C4-2B (cell line): ENCODE measurements around the gene CLCNKB.
A peak's percentile ranks its signal among the peaks of the same experiment; 100 is the strongest.
"Not testable (repeated sequence)": the region's sequence is repeated elsewhere in the genome, so short reads cannot be mapped to it uniquely, and the experiment has no call there.

ENCODE experiments used
- H3K27ac ChIP-seq: fragments of 450-650 bp; 2 replicates; pipeline ENCODE4 v1.5.1; 2017
- ZFX ChIP-seq: fragments of 450-650 bp; IDR thresholded peaks from 2 replicates; pipeline ENCODE4 v1.6.1; 2017
- TF ChIP-seq, protein P1 (sequence below): fragments of 450-650 bp; conservative IDR thresholded peaks from 2 replicates; pipeline ENCODE4 v1.5.1; 2017; ENCODE audit warnings: mild to moderate bottlenecking

The CLCNKB gene

DNA sequence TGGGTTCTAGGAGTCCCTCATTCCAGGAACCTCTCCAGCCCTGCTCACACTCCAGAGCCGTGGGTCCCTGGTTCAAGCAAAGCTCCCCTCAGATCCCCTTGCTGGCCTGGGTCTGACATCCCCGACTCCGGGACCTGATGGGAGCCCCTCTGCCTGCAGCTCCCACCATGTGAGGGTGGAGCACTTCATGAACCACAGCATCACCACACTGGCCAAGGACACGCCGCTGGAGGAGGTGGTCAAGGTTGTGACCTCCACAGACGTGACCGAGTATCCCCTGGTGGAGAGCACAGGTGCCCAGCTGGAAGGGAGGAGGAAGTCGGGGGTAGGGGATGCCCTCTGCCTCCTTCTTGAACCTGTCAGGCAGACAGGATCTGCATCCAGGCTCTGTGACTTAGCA is 12.0 kb upstream of the CLCNKB start:
- TF ChIP-seq, protein P1, sequence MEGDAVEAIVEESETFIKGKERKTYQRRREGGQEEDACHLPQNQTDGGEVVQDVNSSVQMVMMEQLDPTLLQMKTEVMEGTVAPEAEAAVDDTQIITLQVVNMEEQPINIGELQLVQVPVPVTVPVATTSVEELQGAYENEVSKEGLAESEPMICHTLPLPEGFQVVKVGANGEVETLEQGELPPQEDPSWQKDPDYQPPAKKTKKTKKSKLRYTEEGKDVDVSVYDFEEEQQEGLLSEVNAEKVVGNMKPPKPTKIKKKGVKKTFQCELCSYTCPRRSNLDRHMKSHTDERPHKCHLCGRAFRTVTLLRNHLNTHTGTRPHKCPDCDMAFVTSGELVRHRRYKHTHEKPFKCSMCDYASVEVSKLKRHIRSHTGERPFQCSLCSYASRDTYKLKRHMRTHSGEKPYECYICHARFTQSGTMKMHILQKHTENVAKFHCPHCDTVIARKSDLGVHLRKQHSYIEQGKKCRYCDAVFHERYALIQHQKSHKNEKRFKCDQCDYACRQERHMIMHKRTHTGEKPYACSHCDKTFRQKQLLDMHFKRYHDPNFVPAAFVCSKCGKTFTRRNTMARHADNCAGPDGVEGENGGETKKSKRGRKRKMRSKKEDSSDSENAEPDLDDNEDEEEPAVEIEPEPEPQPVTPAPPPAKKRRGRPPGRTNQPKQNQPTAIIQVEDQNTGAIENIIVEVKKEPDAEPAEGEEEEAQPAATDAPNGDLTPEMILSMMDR: no peak
- TF ChIP-seq ZFX: no peak
- no peak overlapping the region for H3K27ac ChIP-seq

DNA sequence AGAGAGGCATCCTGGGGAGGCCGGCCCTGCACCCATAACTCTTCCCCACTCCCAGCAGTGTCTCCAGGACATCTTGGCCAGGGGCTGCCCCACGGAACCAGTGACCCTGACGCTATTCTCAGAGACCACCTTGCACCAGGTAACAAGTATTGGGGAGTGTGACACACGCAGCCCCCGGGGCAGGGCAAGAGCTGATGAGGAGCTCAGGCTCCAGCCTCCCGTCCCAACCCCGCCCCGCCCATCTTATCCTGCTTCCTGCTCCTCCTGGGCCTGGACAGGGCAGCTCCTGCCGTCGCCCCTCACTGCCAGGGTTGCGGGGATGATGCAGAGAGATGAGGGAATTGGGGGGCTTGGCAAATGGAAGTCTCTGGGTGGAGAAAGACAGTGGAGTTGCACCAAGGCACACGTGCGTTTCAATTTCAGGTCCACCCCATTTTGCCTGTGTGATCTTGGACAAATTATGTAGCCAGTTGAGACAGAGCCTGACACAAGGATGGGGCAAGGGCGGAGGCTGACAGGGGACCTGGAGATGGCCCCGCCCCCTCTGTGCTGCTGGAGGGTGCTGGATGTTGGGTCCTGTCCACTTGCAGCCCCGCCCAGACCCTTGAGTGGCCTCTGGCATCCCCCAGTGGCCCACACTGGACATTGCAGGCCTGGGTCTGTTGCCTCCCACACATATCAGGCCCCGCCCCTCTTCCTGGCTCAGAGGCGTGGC is 11.0 kb upstream of the CLCNKB start:
- TF ChIP-seq, protein P1: peak; percentile 71
- TF ChIP-seq ZFX: no peak
- no peak overlapping the region for H3K27ac ChIP-seq

DNA sequence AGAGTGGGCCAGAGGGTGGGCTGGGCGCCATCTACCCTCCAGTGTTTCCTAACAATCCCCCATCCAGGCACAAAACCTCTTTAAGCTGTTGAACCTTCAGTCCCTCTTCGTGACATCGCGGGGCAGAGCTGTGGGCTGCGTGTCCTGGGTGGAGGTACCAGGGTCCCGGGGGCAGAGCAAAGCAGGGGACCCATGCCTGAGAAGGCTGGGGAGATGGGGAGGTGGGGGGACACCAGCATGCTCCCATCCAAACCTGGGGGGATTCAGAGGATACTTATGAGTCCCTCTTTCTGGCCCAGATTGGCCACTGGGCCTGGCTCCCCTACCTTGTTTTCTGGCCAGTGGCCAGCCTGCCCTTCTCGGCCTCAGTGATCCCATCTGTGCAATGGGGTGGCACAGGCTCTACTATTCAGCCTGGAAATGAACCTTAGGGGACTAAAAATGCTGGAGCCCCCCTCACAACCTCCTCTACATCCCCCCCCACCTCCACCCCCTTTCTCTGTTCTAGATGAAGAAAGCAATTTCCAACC is 10.4 kb upstream of the CLCNKB start:
- H3K27ac ChIP-seq: not testable (repeated sequence)
- TF ChIP-seq, protein P1: peak; percentile 24

DNA sequence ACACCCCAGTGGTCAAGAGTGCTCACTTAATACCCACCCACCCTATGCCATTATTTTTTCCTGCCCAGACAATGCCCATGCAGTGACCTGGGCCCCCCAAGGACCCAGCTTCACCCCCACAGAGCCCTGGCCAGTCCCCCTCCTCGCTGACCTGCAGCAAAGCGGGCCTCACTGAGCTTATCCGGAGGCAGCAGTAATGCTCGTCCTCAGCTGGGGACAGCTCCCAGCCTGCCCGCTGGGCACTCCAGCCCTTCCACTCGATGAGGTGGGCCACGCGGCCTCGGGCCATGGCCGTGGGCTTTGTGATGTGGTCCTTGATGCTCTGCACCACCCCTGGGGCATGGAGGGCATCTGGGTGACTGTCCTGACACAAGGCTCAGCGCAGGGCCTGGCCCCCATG is 7.1 kb upstream of the CLCNKB start:
- not testable (repeated sequence) for H3K27ac ChIP-seq

DNA sequence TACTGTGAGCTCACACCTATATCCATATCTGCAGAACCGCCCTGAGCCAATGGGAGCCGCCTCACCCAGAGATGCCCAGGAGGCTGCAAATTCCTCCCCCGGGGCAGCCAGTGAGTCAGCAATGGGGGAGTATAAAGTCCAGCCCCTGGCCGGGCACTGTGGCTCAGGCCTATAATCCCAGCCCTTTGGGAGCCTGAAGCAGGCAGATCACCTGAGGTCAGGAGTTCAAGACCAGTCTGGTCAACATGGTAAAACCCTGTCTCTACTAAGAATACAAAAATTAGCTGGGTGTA is 5.0 kb upstream of the CLCNKB start:
- no peak for TF ChIP-seq ZFX
- TF ChIP-seq, protein P1: no peak
- no peak overlapping the region for H3K27ac ChIP-seq

DNA sequence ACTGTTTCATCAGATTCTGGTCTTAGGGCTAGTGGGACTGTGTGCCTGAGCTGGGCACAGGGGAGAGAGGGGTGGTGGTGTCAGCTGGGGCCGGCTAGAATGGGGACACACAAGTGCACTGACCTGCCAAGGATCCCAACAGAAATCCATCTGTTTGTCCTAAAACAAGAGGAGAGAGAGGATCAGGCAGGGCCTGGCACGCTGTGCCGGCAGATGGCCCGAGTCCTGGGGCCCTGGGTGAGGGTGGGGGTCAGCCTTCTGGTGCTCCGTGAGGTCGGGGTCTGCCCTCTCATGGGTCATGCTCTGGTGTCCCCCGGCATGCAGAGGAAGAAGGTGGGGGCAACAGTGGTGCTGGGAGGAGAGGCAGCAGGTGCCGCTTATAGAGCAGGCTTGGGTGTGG is 3.7 kb upstream of the CLCNKB start:
- H3K27ac ChIP-seq: not testable (repeated sequence)

DNA sequence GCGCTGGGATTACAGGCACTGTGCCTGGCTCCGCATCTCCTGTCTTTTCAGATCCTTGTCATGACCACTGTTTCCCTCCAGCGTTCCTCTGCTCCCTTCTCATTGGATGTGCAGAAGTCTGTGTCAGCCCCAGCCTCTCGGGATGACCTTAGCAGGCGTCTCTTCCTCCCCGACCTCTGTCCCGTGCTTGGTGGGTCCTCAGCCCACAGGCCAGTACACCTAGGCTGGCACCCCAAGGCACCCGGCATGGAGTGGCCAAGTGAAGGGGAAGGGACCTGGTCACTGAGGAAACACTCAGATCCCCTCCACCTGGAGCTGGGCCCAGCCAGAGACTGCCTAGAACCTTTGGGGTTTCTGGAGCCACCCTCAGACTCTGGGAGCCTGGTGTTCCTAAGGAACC is 2.4 kb upstream of the CLCNKB start:
- no peak for TF ChIP-seq ZFX
- TF ChIP-seq, protein P1: no peak
- no peak overlapping the region for H3K27ac ChIP-seq

DNA sequence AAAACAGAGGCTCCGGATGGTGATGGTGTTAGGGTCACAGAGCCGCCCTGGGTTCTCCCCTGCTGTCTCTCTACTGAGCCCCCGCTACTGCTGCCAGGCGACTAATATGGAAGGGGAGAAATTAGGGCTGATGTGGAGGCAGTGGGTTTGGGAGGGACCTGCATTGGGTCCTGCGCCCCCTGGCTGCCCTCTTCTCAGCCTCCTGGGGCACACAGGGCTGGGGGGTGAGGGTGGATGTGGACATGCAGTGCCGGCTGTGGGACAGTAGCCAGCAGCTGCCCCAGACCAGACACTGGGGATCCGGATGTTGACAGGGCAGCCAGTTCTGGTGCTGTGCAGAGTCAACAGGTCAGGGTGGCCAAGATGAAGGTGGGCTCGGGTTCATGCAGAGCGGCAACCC is 1.5 kb upstream of the CLCNKB start:
- TF ChIP-seq ZFX: no peak
- TF ChIP-seq, protein P1: no peak

DNA sequence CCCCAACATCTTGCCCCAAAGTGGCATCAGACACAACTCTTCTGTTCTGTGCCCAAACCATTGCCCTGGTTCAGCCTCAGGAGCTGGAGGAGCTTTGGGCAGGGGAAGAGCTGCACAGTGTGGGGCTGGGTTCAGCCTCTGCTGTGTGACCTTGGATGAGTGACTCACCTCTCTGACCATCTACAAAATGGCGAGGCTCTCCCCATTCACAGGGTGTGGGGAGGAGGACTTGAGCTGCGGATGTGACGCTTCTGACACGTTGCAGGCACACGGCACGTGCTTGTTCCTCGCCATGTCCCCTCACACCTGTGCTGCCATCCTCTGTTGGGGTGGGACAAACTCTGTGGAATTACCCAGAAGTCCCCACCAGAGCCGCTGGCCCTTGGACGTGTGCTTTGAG is 928 bp upstream of the CLCNKB start:
- not testable (repeated sequence) for H3K27ac ChIP-seq

More for the DNA sequence above, 1.5 kb upstream of the CLCNKB start:
- H3K27ac ChIP-seq: no peak overlapping the region
